Transverse colon (tissue), 4 donors: Measurements from ENCODE around the gene USP48.

Experiments used
- CTCF ChIP-seq, 5 experiments: fragments of 200-600 bp in 3 of 5; fragments of 450-650 bp in 2 of 5; sonication (generic) in 3 of 5; IDR thresholded peaks; 1 replicate in 2 of 5; 2 replicates in 3 of 5; pipeline ENCODE4 v1.5.1; 2016 to 2017; ENCODE audit warnings: antibody characterized with exemption in 5 of 5, inconsistent platforms in 3 of 5, mild to moderate bottlenecking in 2 of 5, moderate library complexity in 1 of 5
- EP300 ChIP-seq: sonication (generic); formaldehyde crosslinking; IDR thresholded peaks from one replicate; pipeline ENCODE4 v1.6.1; 2017; ENCODE audit warnings: antibody characterized with exemption, low read depth
- POLR2A ChIP-seq: fragments of 450-650 bp; IDR thresholded peaks from one replicate; pipeline ENCODE4 v1.6.1; 2016; ENCODE audit warnings: antibody characterized with exemption, mild to moderate bottlenecking, moderate library complexity
- POLR2AphosphoS5 ChIP-seq, 3 donors: sonication (generic); formaldehyde crosslinking; IDR thresholded peaks; one replicate each; pipeline ENCODE4 v1.6.1; 2016; ENCODE audit warnings: antibody characterized with exemption in 3 of 3

- TF ChIP-seq CTCF (IDR thresholded peaks at IDR 0.05) (no peak), POLR2AphosphoS5 (IDR thresholded peaks at IDR 0.05) (no peak), POLR2A (no peak), EP300 (no peak)
Measured at GRCh38 chr1:21652101-21652936, 130.6 kb downstream of the USP48 start.
